Psoas muscle (tissue), 8 donors: ENCODE results near the gene SLC38A9. TPM values are rescaled to one million over a fixed set of nuclear protein-coding genes. Genes with fewer than 3 reads are reported as not detected.

ENCODE experiments used
- ATAC-seq, 4 donors: fragments of 200-7000 bp; cut with Tn5 transposase; one replicate each; pipeline ENCODE4 v1.9.1; 2020; ENCODE audit warnings: moderate library complexity in 3 of 4, mild to moderate bottlenecking in 2 of 4
- DNase-seq, 2 donors: peaks; one replicate each; pipeline ENCODE4 v3.0.0-alpha.2; 2020
- H3K27ac ChIP-seq: fragments of 200-600 bp; one replicate; pipeline ENCODE4 v1.8.0; 2022
- H3K27me3 ChIP-seq, 3 donors: fragments of 200-600 bp in 1 of 3; one replicate each; pipeline versions ENCODE4 v1.6.1 to v1.8.0; 2013 to 2022; ENCODE audit warnings: low read length in 2 of 3, mild to moderate bottlenecking in 2 of 3, moderate library complexity in 1 of 3; ENCODE audit not compliant: insufficient read depth in 3 of 3
- H3K36me3 ChIP-seq, 2 donors: fragments of 200-600 bp in 1 of 2; one replicate each; pipeline versions ENCODE4 v1.6.1 to v1.8.0; 2013 to 2022; ENCODE audit warnings: low read depth in 1 of 2, mild to moderate bottlenecking in 1 of 2, moderate library complexity in 1 of 2; ENCODE audit not compliant: insufficient read depth in 1 of 2
- H3K4me1 ChIP-seq: fragments of 200-600 bp; one replicate; pipeline ENCODE4 v1.8.0; 2022
- H3K4me3 ChIP-seq: fragments of 200-600 bp; one replicate; pipeline ENCODE4 v1.8.0; 2022; ENCODE audit warnings: mild to moderate bottlenecking
- H3K9me3 ChIP-seq: fragments of 200-600 bp; one replicate; pipeline ENCODE4 v1.8.0; 2022
- CTCF ChIP-seq: fragments of 200-600 bp; IDR thresholded peaks from one replicate; pipeline ENCODE4 v1.8.0; 2022; ENCODE audit warnings: antibody characterized with exemption
- WGBS, 3 donors: extraction: QIAGEN DNeasy Blood & Tissue Kit; methylation state at CpG; one replicate each; pipeline versions ENCODE4 v1.1.6 to v1.1.7; 2013; 5-methylcytosine and 5-hydroxymethylcytosine counted together
- intact Hi-C, 2 donors: fragments of 100-400 bp; cut with DNase I; formaldehyde crosslinking; loops; one replicate each; pipeline versions ENCODE4 v1.11.0 to v1.14.2; 2022
- polyA plus RNA-seq, 3 donors: library from polyadenylated mRNA; stranded (reverse); fragments of 200-250 nt; gene quantifications; one replicate each; pipeline ENCODE4 v1.2.3, GENCODE V29; 2013
- total RNA-seq, 4 donors: library from RNA; stranded (reverse); fragmentation: NEBNext Ultra II Directional in 2 of 4; extraction: Animal tissue kit (Norgen Biotek cat#: 25700) in 2 of 4; gene quantifications; one replicate each; pipeline versions ENCODE4 v1.2.1 to v1.2.4, GENCODE V29; 2021 to 2023
- donor health status: healthy with polysubstance abuse.
- donor health status: DM: no; HTN: no; CAD: no; lungs with moderate emphysema.
- donor health status: Bipolar disorder and iron deficiency.
- donor health status: healthy.
- donor health status: DM: yes; HTN: yes; CAD: no.
- donor health status: DM: no; HTN: no; CAD: no.
- donor health status: DM: no; HTN: no; CAD: no.
- donor health status: DM: yes; HTN: yes; CAD: no.

Gene SLC38A9
- total and polyA plus RNA-seq, 7 donors = 4.3 to 7.2 (median 6.8) TPM

GRCh38 chr5:55638455-55638854, 73.7 kb downstream of the SLC38A9 start:
- ATAC-seq (no peak), DNase-seq (no peak)
- no peaks in the 10 kb centered on the region for H3K27me3 ChIP-seq
- no peaks in the 10 kb centered on the region for H3K9me3 ChIP-seq
- no peak overlapping the region for H3K27ac ChIP-seq
- peaks cover 24% of the 10 kb centered on the region for H3K4me1 ChIP-seq
- intact Hi-C loops = loop anchor here (5.0 to 10.0 kb wide), 2 partner anchors 44 to 214 kb away; no protein-coding TSS in a partner anchor
- no peak overlapping the region for H3K4me3 ChIP-seq
- 35 to 63% (median 47%) methylated on average over 4 of the region's 4 CpGs for WGBS, 3 donors
- no peaks in the 10 kb centered on the region for H3K36me3 ChIP-seq
- no peak for TF ChIP-seq CTCF

GRCh38 chr5:55638051-55638450, 74.1 kb downstream of the SLC38A9 start:
- no peak overlapping the region for H3K4me3 ChIP-seq
- WGBS, 3 donors = 76 to 82% (median 80%) methylated on average over 2 of the region's 2 CpGs
- DNase-seq (no peak), ATAC-seq (no peak)
- H3K4me1 ChIP-seq = peaks cover 28% of the 10 kb centered on the region
- intact Hi-C loops = loop anchor here (5.0 to 10.0 kb wide), 2 partner anchors 44 to 213 kb away; no protein-coding TSS in a partner anchor
- no peak overlapping the region for H3K27ac ChIP-seq
- no peaks in the 10 kb centered on the region for H3K9me3 ChIP-seq
- no peak for TF ChIP-seq CTCF
- no peaks in the 10 kb centered on the region for H3K36me3 ChIP-seq
- H3K27me3 ChIP-seq = no peaks in the 10 kb centered on the region

GRCh38 chr5:55636683-55637082, 75.4 kb downstream of the SLC38A9 start:
- intact Hi-C loops = loop anchor here (2.0 to 10.0 kb wide), 3 partner anchors 42 to 212 kb away; no protein-coding TSS in a partner anchor
- 33 to 59% (median 35%) methylated on average over 3 of the region's 3 CpGs for WGBS, 3 donors
- H3K27ac ChIP-seq = peak overlapping the region; percentile 87

GRCh38 chr5:55636177-55636576, 75.9 kb downstream of the SLC38A9 start:
- Histone ChIP-seq H3K27me3 (no peaks in the 10 kb centered on the region), H3K4me3 (no peak overlapping the region), H3K36me3 (no peaks in the 10 kb centered on the region), H3K9me3 (no peaks in the 10 kb centered on the region), H3K4me1 (peaks cover 33% of the 10 kb centered on the region), H3K27ac (peak overlapping the region; percentile 87)
- WGBS, 3 donors = 35 to 39% (median 36%) methylated on average over 2 of the region's 2 CpGs
- ATAC-seq (no peak), DNase-seq (no peak)
- no peak for TF ChIP-seq CTCF
- intact Hi-C loops = loop anchor here (2.0 to 10.0 kb wide), 3 partner anchors 41 to 211 kb away; no protein-coding TSS in a partner anchor

More at GRCh38 chr5:55636683-55637082, 75.4 kb downstream of the SLC38A9 start:
- TF ChIP-seq CTCF = no peak
- ATAC-seq (no peak), DNase-seq (peak in 1 of 2 donors; percentile 30)
- Histone ChIP-seq H3K27me3 (no peaks in the 10 kb centered on the region), H3K4me3 (no peak overlapping the region), H3K9me3 (no peaks in the 10 kb centered on the region), H3K4me1 (peaks cover 33% of the 10 kb centered on the region), H3K36me3 (no peaks in the 10 kb centered on the region)

GRCh38 chr5:55634866-55635265, 77.3 kb downstream of the SLC38A9 start:
- ATAC-seq (no peak), DNase-seq (no peak)
- no peaks in the 10 kb centered on the region for H3K27me3 ChIP-seq
- peaks cover 33% of the 10 kb centered on the region for H3K4me1 ChIP-seq
- peak overlapping the region; percentile 87 for H3K27ac ChIP-seq
- TF ChIP-seq CTCF = no peak
- H3K9me3 ChIP-seq = no peaks in the 10 kb centered on the region
- H3K36me3 ChIP-seq = no peaks in the 10 kb centered on the region
- intact Hi-C loops = loop anchor here (5.0 to 10.0 kb wide), 2 partner anchors 47 to 210 kb away; no protein-coding TSS in a partner anchor
- H3K4me3 ChIP-seq = no peak overlapping the region
